HG03139 (cell line): ENCODE results near the gene FUT4.
"Not testable (repeated sequence)": the region's sequence is repeated elsewhere in the genome, so short reads cannot be mapped to it uniquely, and the experiment has no call there.

ENCODE experiments used
- ATAC-seq: cut with Tn5 transposase; IDR thresholded peaks from one replicate; pipeline ENCODE4 v1.9.1; 2021; ENCODE audit not compliant: unreplicated experiment

Gene FUT4

GRCh38 chr11:94543695-94544645 lies at the start of gene FUT4:
FUT4 (plus strand) TSS chr11:94543921; CDS start chr11:94544134, 213 bp downstream.
- ATAC-seq: peak; percentile 79

- ATAC-seq: peak; percentile 51
Measured at GRCh38 chr11:94494126-94494680, 49.5 kb upstream of the FUT4 start.

GRCh38 chr11:94500181-94500580 lies 43.5 kb upstream of the FUT4 start:
- ATAC-seq: no peak

GRCh38 chr11:94501522-94501921 lies 42.2 kb upstream of the FUT4 start:
- ATAC-seq: no peak

- no peak for ATAC-seq
Measured at GRCh38 chr11:94504689-94505293, 38.9 kb upstream of the FUT4 start.

GRCh38 chr11:94506513-94506912 lies 37.2 kb upstream of the FUT4 start:
- ATAC-seq: not testable (repeated sequence)

- no peak for ATAC-seq
Measured at GRCh38 chr11:94507485-94507884, 36.2 kb upstream of the FUT4 start.

GRCh38 chr11:94511932-94512781 lies 31.6 kb upstream of the FUT4 start, which contains the start of gene C11orf97:
C11orf97 (plus strand) TSS chr11:94512461; CDS start chr11:94512529, 68 bp downstream.
- peak; percentile 81 for ATAC-seq

- no peak for ATAC-seq
Measured at GRCh38 chr11:94513091-94513490, 30.6 kb upstream of the FUT4 start.

GRCh38 chr11:94515398-94515797 lies 28.3 kb upstream of the FUT4 start:
- ATAC-seq: no peak

GRCh38 chr11:94516725-94517124 lies 27.0 kb upstream of the FUT4 start:
- ATAC-seq: no peak

GRCh38 chr11:94518300-94518699 lies 25.4 kb upstream of the FUT4 start:
- no peak for ATAC-seq

- ATAC-seq: no peak
Measured at GRCh38 chr11:94519478-94520084, 24.1 kb upstream of the FUT4 start.

GRCh38 chr11:94521684-94522083 lies 22.0 kb upstream of the FUT4 start:
- no peak for ATAC-seq

- ATAC-seq: no peak
Measured at GRCh38 chr11:94524341-94524740, 19.4 kb upstream of the FUT4 start.

- ATAC-seq: no peak
Measured at GRCh38 chr11:94525546-94526324, 18.0 kb upstream of the FUT4 start.

GRCh38 chr11:94526645-94527438 lies 16.9 kb upstream of the FUT4 start:
- no peak for ATAC-seq

- ATAC-seq: no peak
Measured at GRCh38 chr11:94528551-94528950, 15.2 kb upstream of the FUT4 start.

- ATAC-seq: no peak
Measured at GRCh38 chr11:94532211-94532610, 11.5 kb upstream of the FUT4 start.
